HG02885 (cell line): ENCODE results near the gene NCMAP.
"Not testable (repeated sequence)": the region's sequence is repeated elsewhere in the genome, so short reads cannot be mapped to it uniquely, and the experiment has no call there.

Experiments
- ATAC-seq: cut with Tn5 transposase; IDR thresholded peaks from one replicate; pipeline ENCODE4 v1.9.1; 2021; ENCODE audit warnings: mild to moderate bottlenecking; ENCODE audit not compliant: unreplicated experiment, poor library complexity

Gene NCMAP

DNA sequence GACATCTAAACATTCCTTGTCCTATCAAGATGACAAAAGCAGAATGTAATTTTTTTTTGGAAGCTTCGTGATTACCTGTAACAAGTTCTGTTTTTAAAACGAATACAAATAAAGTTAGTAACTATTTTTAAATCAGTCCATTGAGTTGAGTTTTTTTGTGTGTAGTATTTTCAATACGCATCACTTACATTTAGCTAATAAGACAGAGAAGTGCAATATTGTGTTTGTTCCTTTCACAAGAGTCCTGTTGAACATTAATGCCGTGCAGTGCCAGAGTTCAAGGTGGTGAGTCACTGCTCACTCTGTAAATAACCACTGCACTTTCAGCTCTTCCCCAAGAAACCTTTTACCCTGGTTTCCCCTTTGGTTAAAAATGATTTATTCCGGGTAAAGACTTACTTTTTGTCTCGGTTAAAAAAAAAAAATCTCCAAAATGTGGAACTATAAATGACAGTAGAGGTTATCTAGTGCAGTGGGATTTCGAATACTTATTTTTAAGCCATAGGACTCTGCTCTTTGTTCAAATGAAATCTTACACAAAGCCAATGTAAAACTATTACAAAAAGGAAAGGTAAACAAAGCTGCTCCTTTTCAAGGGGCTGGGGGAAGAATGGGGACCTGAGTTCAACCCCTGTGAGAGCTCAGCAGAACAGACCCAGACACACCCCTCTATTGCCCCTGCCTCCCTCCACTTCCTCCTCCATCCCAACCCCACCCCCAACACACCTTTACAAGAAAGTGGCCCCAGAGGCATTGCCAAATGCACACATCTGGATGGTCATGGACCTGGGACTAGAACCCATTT lies 14.8 kb upstream of the NCMAP start:
- no peak for ATAC-seq

DNA sequence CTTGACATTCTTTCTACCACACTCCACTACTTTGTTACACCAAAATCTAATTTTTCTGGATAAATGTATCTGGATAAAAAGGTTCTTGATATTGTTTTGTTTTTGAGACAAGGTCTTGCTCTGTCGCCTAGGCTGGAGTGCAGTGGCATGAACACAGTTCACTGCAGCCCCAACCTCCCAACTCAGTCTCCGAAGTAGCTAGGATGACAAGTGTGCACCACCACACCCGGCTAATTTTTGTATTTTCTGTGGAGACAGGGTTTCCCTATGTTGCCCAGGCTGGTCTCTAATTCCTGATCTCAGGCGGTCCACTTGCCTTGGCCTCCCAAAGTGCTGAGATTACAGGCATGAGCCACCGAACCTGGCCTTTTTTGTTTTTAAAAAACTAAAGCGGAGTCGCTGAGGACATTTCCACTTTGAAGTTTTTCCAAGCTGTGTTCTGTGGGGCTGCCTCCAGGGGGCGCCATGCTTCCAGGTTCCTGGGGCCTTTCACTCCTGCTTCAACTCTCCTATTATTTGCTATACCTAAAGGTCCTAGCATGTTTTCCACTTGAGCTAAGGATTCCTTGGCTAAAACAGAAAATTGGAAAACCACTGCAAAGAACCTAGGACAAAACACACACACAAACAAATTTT lies 14.1 kb upstream of the NCMAP start:
- ATAC-seq: no peak

DNA sequence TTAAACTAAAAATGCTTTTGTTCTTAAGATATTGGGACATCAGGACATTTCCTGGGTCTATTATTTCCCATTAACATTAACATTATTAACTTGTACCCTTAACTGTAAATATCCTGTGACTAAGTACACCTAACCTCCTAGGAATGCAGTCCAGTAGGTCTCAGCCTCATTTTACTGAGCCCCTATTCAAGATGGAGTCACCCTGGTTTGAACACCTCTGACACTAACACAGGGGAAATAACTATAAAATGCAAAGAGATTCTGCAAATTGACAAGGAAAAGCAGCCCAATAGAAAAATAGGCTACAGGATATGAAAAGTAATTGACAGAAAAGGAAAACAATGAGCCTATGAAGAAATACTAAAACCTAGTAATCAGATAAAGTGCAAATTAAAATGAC lies 11.6 kb upstream of the NCMAP start:
- no peak for ATAC-seq

DNA sequence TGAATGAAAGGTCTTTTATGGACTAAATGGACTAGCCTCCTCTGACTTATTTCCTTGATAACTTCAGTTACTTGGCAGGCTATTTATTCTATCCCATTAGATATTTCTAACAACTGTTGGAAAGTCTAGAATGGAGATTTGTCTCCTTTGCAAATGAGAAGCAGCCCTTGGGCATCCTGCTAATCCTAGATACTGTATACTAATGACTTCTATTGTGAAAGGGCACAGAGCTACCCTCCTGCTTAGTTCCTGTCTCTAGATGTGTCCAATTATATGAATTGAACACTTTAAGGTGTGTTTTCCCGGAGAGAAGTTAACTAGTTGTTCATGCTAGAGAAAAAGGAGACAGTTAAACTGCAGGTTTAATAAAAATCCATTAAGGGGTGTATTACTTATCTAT lies 10.2 kb upstream of the NCMAP start:
- ATAC-seq: no peak

DNA sequence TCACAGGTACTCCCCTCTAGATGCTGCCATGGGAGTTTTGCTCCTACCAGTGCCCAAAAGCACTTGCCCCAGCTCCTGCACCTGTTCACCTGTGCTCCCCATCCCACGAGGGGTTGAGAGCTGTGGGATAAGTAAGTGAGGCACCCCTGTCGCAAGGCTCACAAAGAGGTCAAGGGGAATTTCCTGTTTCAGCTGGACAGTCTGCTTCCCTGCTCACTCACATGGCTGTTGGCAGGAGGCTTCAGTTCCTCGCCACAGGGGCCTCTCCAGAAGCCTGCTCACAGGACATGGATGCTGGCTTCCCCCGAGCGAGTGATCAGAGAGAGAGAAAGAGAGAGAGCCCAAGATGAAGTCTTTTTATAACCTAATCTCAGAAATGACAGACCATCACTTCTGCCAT lies 8.7 kb upstream of the NCMAP start:
- ATAC-seq: no peak

DNA sequence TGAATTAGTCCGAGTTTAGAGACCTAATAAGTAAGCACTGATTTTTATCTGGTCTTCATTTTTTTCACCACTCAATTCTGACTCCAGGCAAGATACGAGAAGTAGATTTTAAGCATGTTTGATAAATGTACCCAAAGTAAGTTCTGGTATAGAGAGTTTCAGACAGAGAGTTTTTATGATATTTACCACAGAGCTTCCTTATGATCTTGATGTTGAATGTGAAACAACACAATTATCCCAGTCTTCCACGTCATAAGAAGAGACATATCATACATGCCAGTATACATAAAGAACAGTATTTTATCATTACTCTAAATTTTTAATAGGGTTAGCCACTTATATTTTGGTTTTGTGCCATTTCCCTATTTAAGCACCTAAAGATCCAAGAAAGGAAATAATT lies 7.8 kb upstream of the NCMAP start:
- no peak for ATAC-seq

DNA sequence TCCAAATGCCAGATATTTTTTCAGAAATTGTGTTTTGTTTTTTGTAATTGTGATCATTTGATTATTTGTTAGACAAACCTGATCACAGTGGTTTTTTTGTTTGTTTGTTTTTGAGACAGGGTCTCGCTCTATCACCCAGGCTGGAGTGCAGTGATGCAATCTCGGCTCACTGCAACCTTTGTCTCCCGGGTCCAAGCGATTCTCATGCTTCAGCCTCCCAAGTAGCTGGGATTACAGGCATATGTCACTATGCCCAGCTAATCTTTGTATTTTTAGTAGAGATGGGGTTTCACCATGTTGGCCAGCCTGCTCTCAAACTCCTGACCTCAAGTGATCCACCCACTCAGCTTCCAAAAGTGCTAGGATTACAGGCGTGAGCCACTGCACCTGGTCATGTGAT lies 6.7 kb upstream of the NCMAP start:
- ATAC-seq: not testable (repeated sequence)

DNA sequence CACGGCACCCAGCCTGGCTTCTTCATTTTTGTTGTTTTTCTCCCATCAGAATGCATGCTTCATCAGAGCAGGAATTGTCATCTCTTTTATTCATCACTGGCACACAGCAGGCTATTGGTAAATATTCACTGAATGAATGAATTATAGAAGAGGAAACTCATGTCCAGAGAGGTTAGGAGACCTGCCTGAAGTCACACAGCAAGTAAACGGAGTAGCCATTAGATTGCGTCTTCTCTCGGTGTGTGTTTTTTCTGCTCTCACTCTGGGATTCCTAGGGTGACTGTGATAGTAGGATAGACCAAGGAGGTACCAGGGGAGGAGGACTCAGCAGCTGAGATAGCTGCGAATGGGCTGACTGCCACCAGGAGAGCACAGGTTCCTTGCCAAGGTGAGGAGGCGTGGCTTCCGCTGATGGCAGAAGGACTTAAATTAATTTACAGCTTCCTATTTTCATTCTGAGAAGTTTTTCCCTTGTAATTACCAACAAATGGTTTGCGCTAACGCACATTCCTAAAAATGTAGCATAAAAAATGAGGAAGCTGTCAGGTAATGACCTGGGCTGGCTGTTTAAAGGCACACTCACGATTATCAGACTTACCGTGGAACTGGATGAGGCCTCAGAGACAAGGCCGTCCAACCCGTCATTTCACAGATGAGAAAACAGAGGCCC lies 4.5 kb upstream of the NCMAP start:
- no peak for ATAC-seq

DNA sequence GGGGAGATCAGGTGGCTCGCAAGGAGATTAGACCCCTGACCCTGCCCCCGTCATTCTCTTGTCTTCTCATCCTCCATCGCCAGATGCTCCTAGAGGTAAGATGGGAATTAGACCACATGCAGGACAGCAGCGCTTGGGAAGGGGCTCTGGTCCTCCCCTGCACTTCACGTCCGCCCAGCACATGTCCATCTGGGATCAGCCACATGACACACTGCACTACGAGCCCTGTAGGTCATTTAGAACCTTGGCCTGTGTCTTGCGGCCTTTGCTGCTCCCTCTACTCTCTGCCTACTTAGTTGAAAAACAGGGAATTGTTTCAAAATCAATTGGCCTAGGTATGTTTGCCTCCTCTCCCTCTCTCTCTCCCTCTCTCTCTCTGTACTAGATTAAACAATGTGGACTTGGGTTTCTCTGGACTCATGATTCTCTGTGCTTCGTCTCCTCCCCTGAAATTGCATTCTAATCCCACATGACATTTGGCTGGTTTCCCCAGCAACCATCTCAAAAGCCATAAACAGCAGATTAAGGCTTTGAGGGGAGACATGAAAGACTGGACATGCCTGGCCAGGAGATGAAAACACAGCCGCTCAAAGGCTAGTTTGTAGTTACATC lies 3.8 kb upstream of the NCMAP start:
- ATAC-seq: no peak

DNA sequence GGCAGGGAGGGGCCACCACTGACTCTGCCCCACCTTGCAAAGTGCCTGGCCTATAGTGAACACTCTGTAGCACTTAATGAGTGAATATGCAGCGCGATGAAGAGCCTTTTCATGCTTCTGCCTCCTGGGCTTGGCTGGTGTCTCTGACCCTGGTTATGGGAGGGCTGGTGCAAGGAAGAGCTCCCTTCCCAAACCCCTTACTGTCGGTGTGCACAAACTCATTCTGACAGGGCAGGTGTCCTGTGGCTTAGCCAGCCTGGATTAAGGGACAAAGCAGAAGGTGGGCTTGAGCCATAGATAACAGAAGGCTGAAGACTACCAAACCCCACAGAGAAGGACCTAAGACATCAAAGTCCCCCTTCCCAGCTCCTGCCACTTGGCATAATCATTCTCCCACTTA lies 2.0 kb upstream of the NCMAP start:
- no peak for ATAC-seq

DNA sequence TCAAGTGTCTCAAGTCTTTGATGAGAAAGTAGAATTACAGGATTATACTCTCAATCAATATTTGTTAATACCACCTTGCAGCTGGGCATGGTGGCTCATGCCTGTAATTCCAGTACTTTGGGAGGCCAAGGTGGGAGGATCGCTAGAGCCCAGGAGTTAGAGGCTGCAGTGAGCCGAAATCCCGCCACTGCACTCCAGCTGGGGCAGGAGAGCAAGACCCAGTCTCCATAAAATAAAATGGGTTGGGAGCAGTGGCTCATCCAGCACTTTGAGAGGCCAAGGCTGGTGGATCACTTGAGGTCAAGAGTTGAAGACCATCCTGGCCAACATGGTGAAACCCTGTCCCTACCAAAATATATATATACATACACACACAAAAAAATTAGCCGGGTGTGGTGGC lies 1.2 kb upstream of the NCMAP start:
- no peak for ATAC-seq

DNA sequence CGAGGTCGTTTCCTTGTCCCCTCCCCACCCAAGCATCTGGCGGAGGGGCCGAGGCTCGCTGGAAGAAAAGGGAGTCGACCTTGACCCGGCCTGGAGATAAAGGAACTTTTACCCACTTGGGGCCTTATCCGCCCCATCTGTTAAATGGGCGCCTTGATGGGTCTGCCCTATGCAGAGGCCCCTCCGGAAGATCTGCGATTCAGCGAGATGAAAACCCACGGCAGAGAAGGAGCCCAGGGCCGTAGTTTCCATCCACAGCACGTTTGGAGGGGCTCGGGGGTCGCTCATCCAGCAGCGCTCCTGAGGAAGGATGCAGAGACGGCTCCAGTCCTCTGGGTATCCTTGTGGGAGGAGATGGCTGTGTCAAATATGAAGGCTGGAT lies 518 bp downstream of the NCMAP start:
- ATAC-seq: no peak

DNA sequence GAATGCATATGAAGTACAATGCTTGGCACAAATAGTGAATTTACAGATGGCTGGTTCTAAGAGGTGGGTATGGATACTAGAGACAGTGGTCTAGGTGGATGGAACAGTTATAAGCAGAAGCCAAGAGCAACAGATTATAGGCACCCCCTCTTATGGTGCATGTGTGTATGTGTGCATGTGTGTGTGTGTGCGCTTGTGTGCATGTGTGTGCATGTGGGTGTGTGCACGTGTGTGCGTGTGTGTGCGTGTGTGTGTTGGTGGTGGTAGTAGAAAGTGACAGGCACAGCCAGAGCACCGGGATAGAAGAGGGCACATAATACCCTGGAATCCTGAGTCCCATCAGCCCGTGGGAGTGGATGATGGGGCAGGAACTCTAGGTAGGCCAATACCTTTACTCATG lies 1.3 kb downstream of the NCMAP start:
- no peak for ATAC-seq

DNA sequence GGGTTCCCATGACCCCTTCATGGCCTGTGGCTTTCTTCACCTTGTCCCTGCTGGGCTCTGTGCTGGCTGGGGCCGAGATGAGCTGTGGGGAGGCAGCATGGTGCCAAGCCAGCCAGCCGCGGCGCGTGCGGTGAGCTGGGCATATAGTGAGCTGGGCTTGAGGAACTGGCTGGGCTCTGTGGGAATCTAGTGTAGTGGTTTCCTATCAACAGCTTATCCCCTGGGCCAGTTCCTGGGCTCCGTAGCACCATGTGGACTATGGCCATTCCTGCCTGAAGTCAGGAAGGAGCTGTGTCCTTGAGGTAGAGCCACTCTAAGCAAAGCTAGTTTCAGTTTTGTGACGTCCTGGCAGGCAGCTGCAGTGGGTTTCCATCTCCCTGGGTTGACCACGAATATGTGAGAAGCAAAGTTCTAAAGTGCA lies 1.8 kb downstream of the NCMAP start:
- ATAC-seq: no peak

DNA sequence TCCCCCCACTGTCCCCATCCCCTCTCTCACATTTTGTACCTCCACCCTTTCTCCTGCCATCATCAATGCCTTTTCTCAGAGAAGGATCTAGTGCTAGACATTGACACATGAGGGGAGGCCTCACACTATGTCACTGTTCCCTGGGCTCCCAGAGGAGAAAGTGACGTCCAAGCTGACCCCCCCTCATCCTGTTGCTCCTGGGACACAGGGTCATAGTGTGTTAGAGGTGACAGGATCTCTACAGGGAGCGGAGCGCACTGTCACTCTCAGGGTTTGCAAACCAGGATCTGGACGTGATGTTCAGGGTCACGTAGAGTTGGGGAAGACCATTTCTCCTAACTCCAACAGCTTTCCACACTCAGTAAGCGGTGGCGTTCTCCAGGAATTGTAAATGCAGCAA lies 2.6 kb downstream of the NCMAP start:
- ATAC-seq: no peak

DNA sequence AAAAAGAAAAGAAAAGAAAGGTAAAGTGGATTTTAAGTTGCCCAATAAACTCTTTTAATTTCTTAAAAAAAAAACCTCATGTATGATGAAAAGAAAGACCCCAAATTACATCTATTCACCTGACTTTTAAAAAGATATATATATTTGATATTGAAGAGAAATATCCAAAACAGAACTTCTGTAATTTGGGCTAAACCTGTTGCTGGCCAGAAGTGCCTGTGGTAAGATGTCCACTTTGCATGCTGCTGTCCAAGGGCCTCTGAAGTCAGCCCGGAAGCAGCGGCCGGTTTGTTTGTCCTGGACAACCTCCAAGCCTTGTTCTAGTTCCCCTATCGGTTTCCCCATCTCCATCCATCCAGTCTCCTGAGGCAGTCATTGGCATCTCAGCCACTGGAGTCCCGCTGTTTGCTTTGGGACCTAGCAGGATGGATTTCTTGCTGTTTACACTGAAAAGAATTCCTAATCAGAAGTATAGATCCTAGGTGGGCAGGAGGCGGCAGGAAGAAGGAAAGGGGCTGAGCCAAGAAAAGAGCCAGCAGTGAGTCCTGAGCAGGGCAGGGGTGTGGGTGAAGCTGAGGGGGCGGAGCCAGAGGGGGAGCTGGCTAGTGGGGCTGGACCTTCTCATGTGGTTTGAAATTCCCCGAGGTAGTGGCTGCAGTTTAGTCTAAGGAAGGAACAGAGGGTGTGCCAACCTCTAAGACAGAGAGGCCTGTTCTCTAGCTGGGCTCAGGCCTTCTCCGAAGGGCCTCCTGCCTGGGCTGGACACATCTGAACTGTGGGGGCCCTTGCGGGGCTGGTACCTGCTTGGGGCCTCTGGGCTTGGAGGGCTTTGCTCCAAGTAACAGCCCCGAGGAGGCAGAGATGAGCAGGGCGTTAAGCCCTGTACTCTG lies 3.3 kb downstream of the NCMAP start:
- no peak for ATAC-seq

DNA sequence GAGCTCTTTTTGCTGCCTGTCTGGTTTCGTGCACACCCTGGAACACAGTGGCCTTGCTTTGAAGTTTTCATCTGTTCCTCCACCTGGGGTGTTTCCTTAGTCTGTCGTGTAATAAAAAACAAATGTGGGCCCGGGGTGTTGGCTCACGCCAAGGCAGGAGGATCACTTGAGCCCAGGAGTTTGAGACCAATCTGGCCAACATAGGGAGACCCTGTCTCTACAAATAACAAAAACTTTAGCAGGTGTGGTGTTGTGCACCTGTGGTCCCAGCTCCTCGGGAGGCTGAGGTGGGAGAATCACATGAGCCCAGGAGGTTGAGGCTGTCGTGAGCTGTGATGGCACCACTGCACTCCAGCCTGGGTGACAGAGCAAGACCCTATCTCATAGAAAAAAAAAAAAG lies 4.5 kb downstream of the NCMAP start:
- no peak for ATAC-seq

DNA sequence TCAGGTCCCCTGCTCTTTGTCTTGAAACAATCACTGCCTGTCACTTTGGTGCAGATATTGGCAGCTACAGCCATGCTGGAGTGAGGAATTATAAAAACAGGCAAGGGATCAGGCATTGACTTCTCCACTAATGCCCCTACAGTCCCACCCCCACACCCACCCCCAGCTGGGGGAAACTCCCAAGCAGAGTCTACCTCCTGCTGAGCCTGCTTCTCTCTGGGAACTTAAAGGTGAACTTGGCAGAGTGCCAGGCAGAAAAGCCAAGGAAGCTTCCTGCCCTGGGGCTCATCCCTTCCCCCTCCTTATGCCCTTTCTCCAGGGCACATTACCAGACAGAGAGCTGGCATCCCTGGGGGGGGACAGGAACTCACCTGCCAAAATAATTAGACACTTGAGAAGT lies 6.7 kb downstream of the NCMAP start:
- ATAC-seq: no peak

DNA sequence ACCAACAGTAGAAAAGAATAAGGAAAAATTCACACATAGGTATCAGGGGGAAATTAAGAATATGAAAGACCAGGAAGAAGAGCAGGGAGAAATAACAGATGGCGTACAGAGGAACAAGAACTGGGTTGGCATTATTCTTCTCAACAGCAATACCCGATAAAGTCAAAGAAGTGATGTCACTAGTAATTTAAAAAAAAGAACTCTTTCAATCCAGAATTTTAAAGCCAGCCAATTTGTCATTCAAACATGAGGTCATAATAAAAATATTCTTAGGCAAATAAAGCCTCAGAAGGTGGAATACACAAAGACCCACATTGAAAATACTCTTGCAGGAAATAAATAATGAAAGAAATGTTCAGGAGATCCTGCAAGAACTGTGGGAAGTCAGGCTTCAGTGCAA lies 8.8 kb downstream of the NCMAP start:
- no peak for ATAC-seq

DNA sequence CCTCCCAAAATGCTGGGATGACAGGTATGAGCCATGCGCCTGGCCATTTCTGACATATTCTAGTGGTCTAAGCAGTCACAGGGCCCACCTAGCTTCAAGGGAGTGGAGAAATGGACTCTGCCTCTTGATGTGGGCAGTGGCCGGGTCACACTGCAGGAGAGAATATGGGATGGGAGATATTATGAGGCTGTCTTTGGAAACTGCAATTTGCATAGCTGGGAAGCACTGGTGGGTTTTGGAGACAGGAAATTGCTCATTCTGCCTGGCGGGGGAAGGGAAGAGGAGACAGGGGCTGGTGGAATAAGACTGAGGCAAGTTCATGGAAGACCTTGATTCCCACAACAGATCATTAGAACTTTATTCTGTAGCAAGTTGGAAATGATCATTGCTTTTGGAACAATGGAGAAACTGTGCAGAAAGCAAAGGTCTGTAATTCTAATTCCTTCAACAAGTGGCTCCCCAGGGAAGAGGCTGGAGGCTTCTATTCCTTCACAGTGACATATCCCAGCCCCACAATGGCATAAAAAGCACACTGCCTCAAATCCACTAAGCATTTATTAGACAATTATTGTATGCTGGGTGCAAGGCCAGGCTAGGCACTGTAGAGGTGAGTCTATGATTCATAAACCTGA lies 10.5 kb downstream of the NCMAP start:
- ATAC-seq: no peak
